ENCODE measurements around the gene IL34. TPM values are rescaled to one million over a fixed set of nuclear protein-coding genes. Genes with fewer than 3 reads are reported as not detected.

The IL34 gene
- total and polyA plus RNA-seq, 2 experiments from 2014 or later, result 4.3 to 6.6 TPM

- ATAC-seq (peak; percentile 26; the same call in 2 of the 3 replicates), DNase-seq (ENCODE audit: low spot score) (no peak)
- Histone ChIP-seq H3K36me3 (ENCODE audit: insufficient read depth) (no peaks in the 10 kb centered on the region), H3K9me2 (ENCODE audit: insufficient read depth) (no peaks in the 10 kb centered on the region), H3K27me3 (ENCODE audit: insufficient read depth) (0 out of 2 replicates have a peak, but pooled peaks cover 8% of the 10 kb centered on the region), H3K79me2 (replicated peaks; ENCODE audit: insufficient read depth) (no peaks in the 10 kb centered on the region), H3K4me1 (ENCODE audit: insufficient read depth) (no peaks in the 10 kb centered on the region), H4K20me1 (replicated peaks; ENCODE audit: insufficient read depth) (no peaks in the 10 kb centered on the region), H3K4me3 (no peak overlapping the region), H3K27ac (ENCODE audit: low read depth) (no peak overlapping the region), H3K4me2 (no peak overlapping the region), H2AFZ (no peak overlapping the region), H3F3A (replicated peaks; ENCODE audit: low read depth) (no peaks in the 10 kb centered on the region)
- H3K27me3 Mint-ChIP-seq (ENCODE audit: insufficient read depth, low read depth, poor library complexity), result peaks cover 9% of the 10 kb centered on the region
- no peak overlapping the region for H3K4me3 Mint-ChIP-seq
- TF ChIP-seq EZH2phosphoT487 (IDR thresholded peaks at IDR 0.05; ENCODE audit: unreplicated experiment), result no peak
- no peak for TF ChIP-seq JUNB (IDR thresholded peaks at IDR 0.05; ENCODE audit: unreplicated experiment)
- no peak for TF ChIP-seq NANOG (IDR thresholded peaks at IDR 0.05; ENCODE audit: borderline replicate concordance)
- TF ChIP-seq CREB1 (CRISPR knock-in tag; IDR thresholded peaks at IDR 0.05; ENCODE audit: low read depth), result no peak
- TF ChIP-seq ZNF331 (CRISPR knock-in tag; IDR thresholded peaks at IDR 0.05; ENCODE audit: low read depth), result no peak
- TF ChIP-seq REST (IDR thresholded peaks at IDR 0.05; ENCODE audit: unreplicated experiment), result no peak
- TF ChIP-seq, protein P1, sequence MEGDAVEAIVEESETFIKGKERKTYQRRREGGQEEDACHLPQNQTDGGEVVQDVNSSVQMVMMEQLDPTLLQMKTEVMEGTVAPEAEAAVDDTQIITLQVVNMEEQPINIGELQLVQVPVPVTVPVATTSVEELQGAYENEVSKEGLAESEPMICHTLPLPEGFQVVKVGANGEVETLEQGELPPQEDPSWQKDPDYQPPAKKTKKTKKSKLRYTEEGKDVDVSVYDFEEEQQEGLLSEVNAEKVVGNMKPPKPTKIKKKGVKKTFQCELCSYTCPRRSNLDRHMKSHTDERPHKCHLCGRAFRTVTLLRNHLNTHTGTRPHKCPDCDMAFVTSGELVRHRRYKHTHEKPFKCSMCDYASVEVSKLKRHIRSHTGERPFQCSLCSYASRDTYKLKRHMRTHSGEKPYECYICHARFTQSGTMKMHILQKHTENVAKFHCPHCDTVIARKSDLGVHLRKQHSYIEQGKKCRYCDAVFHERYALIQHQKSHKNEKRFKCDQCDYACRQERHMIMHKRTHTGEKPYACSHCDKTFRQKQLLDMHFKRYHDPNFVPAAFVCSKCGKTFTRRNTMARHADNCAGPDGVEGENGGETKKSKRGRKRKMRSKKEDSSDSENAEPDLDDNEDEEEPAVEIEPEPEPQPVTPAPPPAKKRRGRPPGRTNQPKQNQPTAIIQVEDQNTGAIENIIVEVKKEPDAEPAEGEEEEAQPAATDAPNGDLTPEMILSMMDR (conservative IDR thresholded peaks at IDR 0.05; ENCODE audit: low read depth in 2 of 2), result no peak
- no peak for TF ChIP-seq ZNF114 (CRISPR knock-in tag; IDR thresholded peaks at IDR 0.05)
- no peak for TF ChIP-seq ETS1 (IDR thresholded peaks at IDR 0.05)
- TF ChIP-seq, protein P2, sequence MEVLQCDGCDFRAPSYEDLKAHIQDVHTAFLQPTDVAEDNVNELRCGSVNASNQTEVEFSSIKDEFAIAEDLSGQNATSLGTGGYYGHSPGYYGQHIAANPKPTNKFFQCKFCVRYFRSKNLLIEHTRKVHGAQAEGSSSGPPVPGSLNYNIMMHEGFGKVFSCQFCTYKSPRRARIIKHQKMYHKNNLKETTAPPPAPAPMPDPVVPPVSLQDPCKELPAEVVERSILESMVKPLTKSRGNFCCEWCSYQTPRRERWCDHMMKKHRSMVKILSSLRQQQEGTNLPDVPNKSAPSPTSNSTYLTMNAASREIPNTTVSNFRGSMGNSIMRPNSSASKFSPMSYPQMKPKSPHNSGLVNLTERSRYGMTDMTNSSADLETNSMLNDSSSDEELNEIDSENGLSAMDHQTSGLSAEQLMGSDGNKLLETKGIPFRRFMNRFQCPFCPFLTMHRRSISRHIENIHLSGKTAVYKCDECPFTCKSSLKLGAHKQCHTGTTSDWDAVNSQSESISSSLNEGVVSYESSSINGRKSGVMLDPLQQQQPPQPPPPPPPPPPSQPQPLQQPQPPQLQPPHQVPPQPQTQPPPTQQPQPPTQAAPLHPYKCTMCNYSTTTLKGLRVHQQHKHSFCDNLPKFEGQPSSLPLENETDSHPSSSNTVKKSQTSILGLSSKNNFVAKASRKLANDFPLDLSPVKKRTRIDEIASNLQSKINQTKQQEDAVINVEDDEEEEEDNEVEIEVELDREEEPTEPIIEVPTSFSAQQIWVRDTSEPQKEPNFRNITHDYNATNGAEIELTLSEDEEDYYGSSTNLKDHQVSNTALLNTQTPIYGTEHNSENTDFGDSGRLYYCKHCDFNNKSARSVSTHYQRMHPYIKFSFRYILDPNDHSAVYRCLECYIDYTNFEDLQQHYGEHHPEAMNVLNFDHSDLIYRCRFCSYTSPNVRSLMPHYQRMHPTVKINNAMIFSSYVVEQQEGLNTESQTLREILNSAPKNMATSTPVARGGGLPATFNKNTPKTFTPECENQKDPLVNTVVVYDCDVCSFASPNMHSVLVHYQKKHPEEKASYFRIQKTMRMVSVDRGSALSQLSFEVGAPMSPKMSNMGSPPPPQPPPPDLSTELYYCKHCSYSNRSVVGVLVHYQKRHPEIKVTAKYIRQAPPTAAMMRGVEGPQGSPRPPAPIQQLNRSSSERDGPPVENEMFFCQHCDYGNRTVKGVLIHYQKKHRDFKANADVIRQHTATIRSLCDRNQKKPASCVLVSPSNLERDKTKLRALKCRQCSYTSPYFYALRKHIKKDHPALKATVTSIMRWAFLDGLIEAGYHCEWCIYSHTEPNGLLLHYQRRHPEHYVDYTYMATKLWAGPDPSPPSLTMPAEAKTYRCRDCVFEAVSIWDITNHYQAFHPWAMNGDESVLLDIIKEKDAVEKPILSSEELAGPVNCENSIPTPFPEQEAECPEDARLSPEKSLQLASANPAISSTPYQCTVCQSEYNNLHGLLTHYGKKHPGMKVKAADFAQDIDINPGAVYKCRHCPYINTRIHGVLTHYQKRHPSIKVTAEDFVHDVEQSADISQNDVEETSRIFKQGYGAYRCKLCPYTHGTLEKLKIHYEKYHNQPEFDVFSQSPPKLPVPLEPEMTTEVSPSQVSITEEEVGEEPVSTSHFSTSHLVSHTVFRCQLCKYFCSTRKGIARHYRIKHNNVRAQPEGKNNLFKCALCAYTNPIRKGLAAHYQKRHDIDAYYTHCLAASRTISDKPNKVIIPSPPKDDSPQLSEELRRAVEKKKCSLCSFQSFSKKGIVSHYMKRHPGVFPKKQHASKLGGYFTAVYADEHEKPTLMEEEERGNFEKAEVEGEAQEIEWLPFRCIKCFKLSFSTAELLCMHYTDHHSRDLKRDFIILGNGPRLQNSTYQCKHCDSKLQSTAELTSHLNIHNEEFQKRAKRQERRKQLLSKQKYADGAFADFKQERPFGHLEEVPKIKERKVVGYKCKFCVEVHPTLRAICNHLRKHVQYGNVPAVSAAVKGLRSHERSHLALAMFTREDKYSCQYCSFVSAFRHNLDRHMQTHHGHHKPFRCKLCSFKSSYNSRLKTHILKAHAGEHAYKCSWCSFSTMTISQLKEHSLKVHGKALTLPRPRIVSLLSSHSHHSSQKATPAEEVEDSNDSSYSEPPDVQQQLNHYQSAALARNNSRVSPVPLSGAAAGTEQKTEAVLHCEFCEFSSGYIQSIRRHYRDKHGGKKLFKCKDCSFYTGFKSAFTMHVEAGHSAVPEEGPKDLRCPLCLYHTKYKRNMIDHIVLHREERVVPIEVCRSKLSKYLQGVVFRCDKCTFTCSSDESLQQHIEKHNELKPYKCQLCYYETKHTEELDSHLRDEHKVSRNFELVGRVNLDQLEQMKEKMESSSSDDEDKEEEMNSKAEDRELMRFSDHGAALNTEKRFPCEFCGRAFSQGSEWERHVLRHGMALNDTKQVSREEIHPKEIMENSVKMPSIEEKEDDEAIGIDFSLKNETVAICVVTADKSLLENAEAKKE (CRISPR knock-in tag; IDR thresholded peaks at IDR 0.05), result no peak
- no peak for TF ChIP-seq EZH2 (IDR thresholded peaks at IDR 0.05; ENCODE audit: low read depth, unreplicated experiment)
- no peak for TF ChIP-seq POLR2AphosphoS5 (IDR thresholded peaks at IDR 0.05; ENCODE audit: low read depth)
- TF ChIP-seq STAT1 (IDR thresholded peaks at IDR 0.05; ENCODE audit: unreplicated experiment), result no peak
- peaks cover 2% of the 10 kb centered on the region; the same call in 1 of the 3 replicates for H3K4me1 Mint-ChIP-seq
- H3K27ac Mint-ChIP-seq, result no peak overlapping the region
- no peaks in the 10 kb centered on the region; the same call in 2 of the 3 replicates for H3K36me3 Mint-ChIP-seq (ENCODE audit: low read depth)
- no peaks in the 10 kb centered on the region; the same call in 2 of the 3 replicates for H3K9me3 Mint-ChIP-seq
Observed at GRCh38 chr16:70601576-70602575, 44.5 kb upstream of the IL34 start.

Data from GM23338 (cell line).